HEK293 (cell line): ENCODE measurements around the gene BBC3.
A peak's percentile ranks its signal among the peaks of the same experiment; 100 is the strongest.

ENCODE experiments used
- ATF2 ChIP-seq: fragments of 450-650 bp; formaldehyde crosslinking; IDR thresholded peaks from 2 replicates; pipeline ENCODE4 v1.5.1; 2016; ENCODE audit warnings: missing biosample characterization, missing genetic modification characterization, low read depth
- CTCF ChIP-seq: fragments of 450-650 bp; formaldehyde crosslinking; IDR thresholded peaks from 2 replicates; pipeline ENCODE4 v1.5.1; 2016; ENCODE audit warnings: missing biosample characterization, missing genetic modification characterization
- HOXC10 ChIP-seq: sonication (generic); formaldehyde crosslinking; IDR thresholded peaks from 2 replicates; pipeline ENCODE4 v1.8.1; 2023; ENCODE audit warnings: mild to moderate bottlenecking, missing genetic modification reagents
- KLF10 ChIP-seq: fragments of 450-650 bp; IDR thresholded peaks from 2 replicates; pipeline ENCODE4 v1.5.1; 2018; ENCODE audit warnings: missing biosample characterization, mild to moderate bottlenecking, missing genetic modification characterization
- RBAK ChIP-seq: fragments of 450-650 bp; formaldehyde crosslinking; IDR thresholded peaks from 2 replicates; pipeline ENCODE4 v1.5.1; 2016; ENCODE audit warnings: missing biosample characterization, missing genetic modification characterization
- REST ChIP-seq: fragments of 450-650 bp; formaldehyde crosslinking; IDR thresholded peaks from 2 replicates; pipeline ENCODE4 v1.5.1; 2016; ENCODE audit warnings: missing biosample characterization, missing genetic modification characterization
- SALL2 ChIP-seq: fragments of 450-650 bp; formaldehyde crosslinking; IDR thresholded peaks from 2 replicates; pipeline ENCODE4 v1.5.0; 2017; ENCODE audit warnings: missing biosample characterization, mild to moderate bottlenecking, missing genetic modification characterization, borderline replicate concordance
- SP3 ChIP-seq: fragments of 450-650 bp; formaldehyde crosslinking; IDR thresholded peaks from 2 replicates; pipeline ENCODE4 v1.5.1; 2016; ENCODE audit warnings: missing biosample characterization, missing genetic modification characterization
- YY1 ChIP-seq: fragments of 450-650 bp; formaldehyde crosslinking; IDR thresholded peaks from 2 replicates; pipeline ENCODE4 v1.5.1; 2018; ENCODE audit warnings: missing biosample characterization, missing genetic modification characterization
- ZFP41 ChIP-seq: fragments of 450-650 bp; formaldehyde crosslinking; IDR thresholded peaks from 2 replicates; pipeline ENCODE4 v1.5.1; 2016; ENCODE audit warnings: missing biosample characterization, missing genetic modification characterization, borderline replicate concordance
- ZNF138 ChIP-seq: fragments of 450-650 bp; formaldehyde crosslinking; IDR thresholded peaks from 2 replicates; pipeline ENCODE4 v1.5.1; 2016; ENCODE audit warnings: missing biosample characterization, missing genetic modification characterization, borderline replicate concordance
- ZNF146 ChIP-seq: fragments of 450-650 bp; formaldehyde crosslinking; IDR thresholded peaks from 2 replicates; pipeline ENCODE4 v1.5.1; 2016; ENCODE audit warnings: missing biosample characterization, missing genetic modification characterization
- ZNF16 ChIP-seq: fragments of 450-650 bp; formaldehyde crosslinking; IDR thresholded peaks from 2 replicates; pipeline ENCODE4 v1.5.1; 2016; ENCODE audit warnings: low read depth, missing biosample characterization, missing genetic modification characterization
- ZNF169 ChIP-seq: fragments of 450-650 bp; formaldehyde crosslinking; IDR thresholded peaks from 2 replicates; pipeline ENCODE4 v1.5.1; 2016; ENCODE audit warnings: missing biosample characterization, missing genetic modification characterization
- ZNF214 ChIP-seq: fragments of 450-650 bp; formaldehyde crosslinking; IDR thresholded peaks from 2 replicates; pipeline ENCODE4 v1.5.1; 2017; ENCODE audit warnings: missing biosample characterization, mild to moderate bottlenecking, missing genetic modification characterization, borderline replicate concordance
- ZNF23 ChIP-seq: fragments of 450-650 bp; formaldehyde crosslinking; IDR thresholded peaks from 2 replicates; pipeline ENCODE4 v1.5.1; 2016; ENCODE audit warnings: missing biosample characterization, missing genetic modification characterization, borderline replicate concordance
- ZNF248 ChIP-seq: fragments of 450-650 bp; formaldehyde crosslinking; IDR thresholded peaks from 2 replicates; pipeline ENCODE4 v1.5.1; 2017; ENCODE audit warnings: missing biosample characterization, missing genetic modification characterization
- ZNF26 ChIP-seq: fragments of 450-650 bp; formaldehyde crosslinking; IDR thresholded peaks from 2 replicates; pipeline ENCODE4 v1.5.1; 2016; ENCODE audit warnings: missing biosample characterization, missing genetic modification characterization
- ZNF302 ChIP-seq: fragments of 450-650 bp; formaldehyde crosslinking; IDR thresholded peaks from 2 replicates; pipeline ENCODE4 v1.5.1; 2016; ENCODE audit warnings: missing biosample characterization, missing genetic modification characterization, low read depth
- ZNF324 ChIP-seq: fragments of 450-650 bp; formaldehyde crosslinking; IDR thresholded peaks from 2 replicates; pipeline ENCODE4 v1.5.1; 2016; ENCODE audit warnings: missing biosample characterization, missing genetic modification characterization
- ZNF521 ChIP-seq: fragments of 450-650 bp; formaldehyde crosslinking; IDR thresholded peaks from 2 replicates; pipeline ENCODE4 v1.5.1; 2017; ENCODE audit warnings: missing biosample characterization, mild to moderate bottlenecking, missing genetic modification characterization
- ZNF529 ChIP-seq: fragments of 450-650 bp; formaldehyde crosslinking; IDR thresholded peaks from 2 replicates; pipeline ENCODE4 v1.5.1; 2017; ENCODE audit warnings: missing genetic modification characterization, missing biosample characterization; ENCODE audit not compliant: insufficient replicate concordance
- ZNF596 ChIP-seq: fragments of 450-650 bp; IDR thresholded peaks from 2 replicates; pipeline ENCODE4 v1.5.0; 2018; ENCODE audit warnings: missing biosample characterization, mild to moderate bottlenecking, missing genetic modification characterization, moderate library complexity
- ZNF654 ChIP-seq: fragments of 450-650 bp; formaldehyde crosslinking; IDR thresholded peaks from 2 replicates; pipeline ENCODE4 v1.5.1; 2016; ENCODE audit warnings: low read depth, missing biosample characterization, missing genetic modification characterization
- ZNF670 ChIP-seq: fragments of 450-650 bp; formaldehyde crosslinking; IDR thresholded peaks from 2 replicates; pipeline ENCODE4 v1.5.1; 2016; ENCODE audit warnings: missing biosample characterization, missing genetic modification characterization, low read depth
- ZNF76 ChIP-seq: fragments of 450-650 bp; formaldehyde crosslinking; IDR thresholded peaks from 2 replicates; pipeline ENCODE4; 2016; ENCODE audit warnings: low read depth, missing biosample characterization, missing genetic modification characterization, borderline replicate concordance
- TF ChIP-seq, protein P1 (sequence below): fragments of 450-650 bp; formaldehyde crosslinking; IDR thresholded peaks from 2 replicates; pipeline ENCODE4 v1.5.1; 2017; ENCODE audit warnings: missing biosample characterization, missing genetic modification characterization
- TF ChIP-seq, protein P2 (sequence below): fragments of 450-650 bp; formaldehyde crosslinking; conservative IDR thresholded peaks from 2 replicates; pipeline ENCODE4 v1.5.1; 2016; ENCODE audit warnings: low read depth, missing biosample characterization, missing genetic modification characterization

BBC3 gene

GRCh38 chr19:47243364-47243775, 12.4 kb upstream of the BBC3 start (continued):
- TF ChIP-seq CTCF (tag by site-specific recombination): no peak
- no peak for TF ChIP-seq ZNF76 (tag by site-specific recombination)
- TF ChIP-seq ZNF169 (tag by site-specific recombination): peak; percentile 95
- no peak for TF ChIP-seq RBAK (tag by site-specific recombination)
- TF ChIP-seq ZNF596 (tag by site-specific recombination): no peak
- TF ChIP-seq SALL2 (tag by site-specific recombination): no peak
- TF ChIP-seq ZNF324 (tag by site-specific recombination): peak; percentile 26; the same call in 1 of the 2 replicates
- TF ChIP-seq ZNF670 (tag by site-specific recombination): no peak
- no peak for TF ChIP-seq ZNF248
- no peak for TF ChIP-seq ZNF23
- no peak for TF ChIP-seq ZNF146
- TF ChIP-seq, protein P1, sequence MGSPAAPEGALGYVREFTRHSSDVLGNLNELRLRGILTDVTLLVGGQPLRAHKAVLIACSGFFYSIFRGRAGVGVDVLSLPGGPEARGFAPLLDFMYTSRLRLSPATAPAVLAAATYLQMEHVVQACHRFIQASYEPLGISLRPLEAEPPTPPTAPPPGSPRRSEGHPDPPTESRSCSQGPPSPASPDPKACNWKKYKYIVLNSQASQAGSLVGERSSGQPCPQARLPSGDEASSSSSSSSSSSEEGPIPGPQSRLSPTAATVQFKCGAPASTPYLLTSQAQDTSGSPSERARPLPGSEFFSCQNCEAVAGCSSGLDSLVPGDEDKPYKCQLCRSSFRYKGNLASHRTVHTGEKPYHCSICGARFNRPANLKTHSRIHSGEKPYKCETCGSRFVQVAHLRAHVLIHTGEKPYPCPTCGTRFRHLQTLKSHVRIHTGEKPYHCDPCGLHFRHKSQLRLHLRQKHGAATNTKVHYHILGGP (tag by site-specific recombination): no peak
- no peak for TF ChIP-seq HOXC10 (CRISPR knock-in tag)
- TF ChIP-seq KLF10 (tag by site-specific recombination): no peak
- no peak for TF ChIP-seq ZNF521 (tag by site-specific recombination)
- no peak for TF ChIP-seq SP3 (tag by site-specific recombination)
- TF ChIP-seq, protein P2, sequence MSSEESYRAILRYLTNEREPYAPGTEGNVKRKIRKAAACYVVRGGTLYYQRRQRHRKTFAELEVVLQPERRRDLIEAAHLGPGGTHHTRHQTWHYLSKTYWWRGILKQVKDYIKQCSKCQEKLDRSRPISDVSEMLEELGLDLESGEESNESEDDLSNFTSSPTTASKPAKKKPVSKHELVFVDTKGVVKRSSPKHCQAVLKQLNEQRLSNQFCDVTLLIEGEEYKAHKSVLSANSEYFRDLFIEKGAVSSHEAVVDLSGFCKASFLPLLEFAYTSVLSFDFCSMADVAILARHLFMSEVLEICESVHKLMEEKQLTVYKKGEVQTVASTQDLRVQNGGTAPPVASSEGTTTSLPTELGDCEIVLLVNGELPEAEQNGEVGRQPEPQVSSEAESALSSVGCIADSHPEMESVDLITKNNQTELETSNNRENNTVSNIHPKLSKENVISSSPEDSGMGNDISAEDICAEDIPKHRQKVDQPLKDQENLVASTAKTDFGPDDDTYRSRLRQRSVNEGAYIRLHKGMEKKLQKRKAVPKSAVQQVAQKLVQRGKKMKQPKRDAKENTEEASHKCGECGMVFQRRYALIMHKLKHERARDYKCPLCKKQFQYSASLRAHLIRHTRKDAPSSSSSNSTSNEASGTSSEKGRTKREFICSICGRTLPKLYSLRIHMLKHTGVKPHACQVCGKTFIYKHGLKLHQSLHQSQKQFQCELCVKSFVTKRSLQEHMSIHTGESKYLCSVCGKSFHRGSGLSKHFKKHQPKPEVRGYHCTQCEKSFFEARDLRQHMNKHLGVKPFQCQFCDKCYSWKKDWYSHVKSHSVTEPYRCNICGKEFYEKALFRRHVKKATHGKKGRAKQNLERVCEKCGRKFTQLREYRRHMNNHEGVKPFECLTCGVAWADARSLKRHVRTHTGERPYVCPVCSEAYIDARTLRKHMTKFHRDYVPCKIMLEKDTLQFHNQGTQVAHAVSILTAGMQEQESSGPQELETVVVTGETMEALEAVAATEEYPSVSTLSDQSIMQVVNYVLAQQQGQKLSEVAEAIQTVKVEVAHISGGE (tag by site-specific recombination): no peak
- TF ChIP-seq REST: no peak
- no peak for TF ChIP-seq ZFP41 (tag by site-specific recombination)
- TF ChIP-seq ZNF529 (tag by site-specific recombination): no peak
- TF ChIP-seq ATF2 (tag by site-specific recombination): no peak
- no peak for TF ChIP-seq ZNF138
- TF ChIP-seq ZNF654 (tag by site-specific recombination): no peak
- TF ChIP-seq ZNF16: 0 out of 2 replicates have a peak, but pooled peaks have one; percentile 37
- no peak for TF ChIP-seq ZNF302 (tag by site-specific recombination)
- TF ChIP-seq ZNF26 (tag by site-specific recombination): no peak
- TF ChIP-seq ZNF214 (tag by site-specific recombination): no peak
- no peak for TF ChIP-seq YY1
